Vagina (tissue), 2 donors: ENCODE measurements around the gene MAZ. TPM values are rescaled to one million over a fixed set of nuclear protein-coding genes. Genes with fewer than 3 reads are reported as not detected.

Source experiments
- DNase-seq, 2 donors: peaks; one replicate each; pipeline ENCODE4 v3.0.0-alpha.2; 2017; ENCODE audit errors: extremely low spot score in 2 of 2
- H3K27ac ChIP-seq: fragments of 200-600 bp; sonication (generic); one replicate; pipeline ENCODE4 v1.5.1; 2019
- H3K27me3 ChIP-seq: fragments of 200-600 bp; sonication (generic); one replicate; pipeline ENCODE4 v1.5.1; 2019
- H3K36me3 ChIP-seq, 2 donors: fragments of 200-600 bp; sonication (generic); one replicate each; pipeline ENCODE4 v1.5.1; 2017 to 2019
- H3K4me1 ChIP-seq: fragments of 200-600 bp; sonication (generic); one replicate; pipeline ENCODE4 v1.5.1; 2019
- H3K4me3 ChIP-seq, 2 donors: fragments of 200-600 bp; sonication (generic); 1 replicate in 1 of 2; 2 replicates in 1 of 2; pipeline ENCODE4 v1.5.1; 2016 to 2019
- H3K9me3 ChIP-seq: fragments of 200-600 bp; sonication (generic); one replicate; pipeline ENCODE4 v1.5.1; 2019
- CTCF ChIP-seq, 3 experiments: fragments of 450-650 bp in 2 of 3; fragments of 200-600 bp in 1 of 3; sonication (generic) in 1 of 3; IDR thresholded peaks; one replicate each; pipeline ENCODE4 v1.5.1; 2017 to 2019; ENCODE audit warnings: antibody characterized with exemption in 3 of 3, mild to moderate bottlenecking in 2 of 3, moderate library complexity in 2 of 3
- POLR2A ChIP-seq, 2 donors: fragments of 450-650 bp; IDR thresholded peaks; one replicate each; pipeline ENCODE4 v1.6.1; 2017; ENCODE audit warnings: antibody characterized with exemption in 2 of 2, mild to moderate bottlenecking in 2 of 2, moderate library complexity in 2 of 2
- POLR2AphosphoS5 ChIP-seq, 2 donors: sonication (generic); formaldehyde crosslinking; IDR thresholded peaks; one replicate each; pipeline ENCODE4 v1.9.0; 2017; ENCODE audit warnings: antibody characterized with exemption in 2 of 2, mild to moderate bottlenecking in 2 of 2, low read depth in 1 of 2; ENCODE audit not compliant: insufficient read depth in 1 of 2
- intact Hi-C: fragments of 100-400 bp; cut with DNase I; formaldehyde crosslinking; loops from one replicate; pipeline ENCODE4 v1.15.1; 2023
- total RNA-seq: library from RNA; depleted of rRNA; stranded (reverse); fragments of >200 nt; gene quantifications from one replicate; pipeline ENCODE4 v1.2.3, GENCODE V29; 2016

MAZ gene
- total RNA-seq, 1 donor from 2014 or later = 87.7 TPM

- no peaks in the 10 kb centered on the region for H3K9me3 ChIP-seq
- intact Hi-C loops = loop anchor here (5.0 kb wide), 2 partner anchors 185 to 255 kb away; partner anchors contain the start of genes ALDOA, HIRIP3 and INO80E
- H3K36me3 ChIP-seq = peaks cover 0 to 20% of the 10 kb centered on the region in 2 donors
- no peaks in the 10 kb centered on the region for H3K27me3 ChIP-seq
- peak within 1 kb of the TSS; percentile 96 for H3K27ac ChIP-seq
- TF ChIP-seq POLR2A (IDR thresholded peaks at IDR 0.05) (peak in 1 of 2 donors; percentile 46), CTCF (IDR thresholded peaks at IDR 0.05) (no peak), POLR2AphosphoS5 (IDR thresholded peaks at IDR 0.05; ENCODE audit: insufficient read depth in 1 of 2, low read depth in 1 of 2) (peak in 1 of 2 donors; percentile 71)
- peaks cover 86% of the 10 kb centered on the region for H3K4me1 ChIP-seq
- H3K4me3 ChIP-seq = peak within 1 kb of the TSS; percentile 57 to 74
- DNase-seq = peak in 1 of 2 donors; percentile 90
Measured at GRCh38 chr16:29811896-29812665, 5.8 kb downstream of the MAZ start, which contains the start of gene PRRT2. TSS of gene PRRT2 (plus strand) at chr16:29812193. CDS start at chr16:29813055, 862 bp downstream.

- no peaks in the 10 kb centered on the region for H3K27me3 ChIP-seq
- H3K27ac ChIP-seq = peak overlapping the region; percentile 96
- peaks cover 0 to 20% of the 10 kb centered on the region in 2 donors for H3K36me3 ChIP-seq
- TF ChIP-seq CTCF (IDR thresholded peaks at IDR 0.05) = no peak
- no peak for TF ChIP-seq POLR2A (IDR thresholded peaks at IDR 0.05)
- no peak for TF ChIP-seq POLR2AphosphoS5 (IDR thresholded peaks at IDR 0.05; ENCODE audit: insufficient read depth in 1 of 2, low read depth in 1 of 2)
- H3K9me3 ChIP-seq = no peaks in the 10 kb centered on the region
- H3K4me3 ChIP-seq = peak overlapping the region; percentile 57 to 74
- intact Hi-C loops = loop anchor here (5.0 kb wide), 2 partner anchors 184 to 254 kb away; partner anchors contain the start of genes ALDOA, HIRIP3 and INO80E
- H3K4me1 ChIP-seq = peaks cover 87% of the 10 kb centered on the region
- DNase-seq = no peak
Measured at GRCh38 chr16:29812754-29813643, 6.7 kb downstream of the MAZ start.

GRCh38 chr16:29813644-29814562, 7.6 kb downstream of the MAZ start:
- Histone ChIP-seq H3K27me3 (no peaks in the 10 kb centered on the region), H3K27ac (peak overlapping the region; percentile 96), H3K4me3 (peak overlapping the region; percentile 57 to 74), H3K4me1 (peaks cover 87% of the 10 kb centered on the region), H3K9me3 (no peaks in the 10 kb centered on the region), H3K36me3 (peaks cover 0 to 18% of the 10 kb centered on the region in 2 donors)
- no peak for DNase-seq
- TF ChIP-seq CTCF (IDR thresholded peaks at IDR 0.05) = no peak
- TF ChIP-seq POLR2AphosphoS5 (IDR thresholded peaks at IDR 0.05; ENCODE audit: insufficient read depth in 1 of 2, low read depth in 1 of 2) = no peak
- no peak for TF ChIP-seq POLR2A (IDR thresholded peaks at IDR 0.05)
- intact Hi-C loops = loop anchor here (5.0 kb wide), 2 partner anchors 183 to 253 kb away; partner anchors contain the start of genes ALDOA, HIRIP3 and INO80E

- DNase-seq = no peak
- TF ChIP-seq POLR2AphosphoS5 (IDR thresholded peaks at IDR 0.05; ENCODE audit: insufficient read depth in 1 of 2, low read depth in 1 of 2) (no peak), POLR2A (IDR thresholded peaks at IDR 0.05) (no peak), CTCF (IDR thresholded peaks at IDR 0.05) (no peak)
- Histone ChIP-seq H3K4me1 (peaks cover 87% of the 10 kb centered on the region), H3K27me3 (no peaks in the 10 kb centered on the region), H3K36me3 (peaks cover 0 to 12% of the 10 kb centered on the region in 2 donors), H3K9me3 (no peaks in the 10 kb centered on the region), H3K4me3 (peak overlapping the region in 1 of 2 donors; percentile 74), H3K27ac (peak overlapping the region; percentile 96)
- intact Hi-C loops = loop anchor here (5.0 kb wide), 2 partner anchors 183 to 253 kb away; partner anchors contain the start of genes ALDOA, HIRIP3 and INO80E
Measured at GRCh38 chr16:29814592-29814991, 8.3 kb downstream of the MAZ start.
